A549 (cell line): ENCODE results near the gene FAS.

Experiments used
- BHLHE40 ChIP-seq: IDR thresholded peaks from 2 replicates; pipeline ENCODE4 v1.6.1; 2012; ENCODE audit warnings: low read depth, low read length, inconsistent platforms
- CBX8 ChIP-seq: fragments of 200-600 bp; sonication (generic); IDR thresholded peaks from 2 replicates; pipeline ENCODE4 v1.6.1; 2016
- EP300 ChIP-seq, 2 experiments: fragments of >200 bp; sonication (Bioruptor Twin); formaldehyde crosslinking; IDR thresholded peaks; 2 replicates in 1 of 2; 3 replicates in 1 of 2; pipeline ENCODE4 v1.6.1; 2016 to 2017
- JUN ChIP-seq, 2 experiments: fragments of >200 bp; sonication (Bioruptor Twin); formaldehyde crosslinking; IDR thresholded peaks; 2 replicates in 1 of 2; 3 replicates in 1 of 2; pipeline ENCODE4 v1.6.1; 2016 to 2017
- JUNB ChIP-seq: fragments of >200 bp; sonication (Bioruptor Twin); formaldehyde crosslinking; IDR thresholded peaks from 2 replicates; pipeline ENCODE4 v1.6.1; 2016
- KDM5A ChIP-seq: fragments of 200-600 bp; sonication (generic); IDR thresholded peaks from 2 replicates; pipeline ENCODE4 v1.6.1; 2016; ENCODE audit warnings: antibody characterized with exemption, mild to moderate bottlenecking
- MYC ChIP-seq: IDR thresholded peaks from 2 replicates; pipeline ENCODE4 v1.6.1; 2012; ENCODE audit warnings: mild to moderate bottlenecking, inconsistent platforms, low read length, improper control_type of control experiment, borderline replicate concordance
- POLR2A ChIP-seq: IDR thresholded peaks from 2 replicates; pipeline ENCODE4 v1.6.1; 2012; ENCODE audit warnings: mild to moderate bottlenecking, low read length
- ZSCAN20 ChIP-seq: fragments of 250-450 bp; sonication (Bioruptor Pico); IDR thresholded peaks from 2 replicates; pipeline ENCODE4 v1.8.0; 2022; ENCODE audit warnings: mild to moderate bottlenecking, moderate library complexity
- TF ChIP-seq, protein P1 (sequence below): fragments of >200 bp; sonication (Bioruptor Twin); formaldehyde crosslinking; IDR thresholded peaks from 3 replicates; pipeline ENCODE4 v1.5.1; 2016
- TF ChIP-seq, protein P2 (sequence below): fragments of 200-600 bp; sonication (generic); IDR thresholded peaks from 2 replicates; pipeline ENCODE4 v1.6.1; 2016; ENCODE audit warnings: antibody characterized with exemption, mild to moderate bottlenecking, moderate library complexity

DNA sequence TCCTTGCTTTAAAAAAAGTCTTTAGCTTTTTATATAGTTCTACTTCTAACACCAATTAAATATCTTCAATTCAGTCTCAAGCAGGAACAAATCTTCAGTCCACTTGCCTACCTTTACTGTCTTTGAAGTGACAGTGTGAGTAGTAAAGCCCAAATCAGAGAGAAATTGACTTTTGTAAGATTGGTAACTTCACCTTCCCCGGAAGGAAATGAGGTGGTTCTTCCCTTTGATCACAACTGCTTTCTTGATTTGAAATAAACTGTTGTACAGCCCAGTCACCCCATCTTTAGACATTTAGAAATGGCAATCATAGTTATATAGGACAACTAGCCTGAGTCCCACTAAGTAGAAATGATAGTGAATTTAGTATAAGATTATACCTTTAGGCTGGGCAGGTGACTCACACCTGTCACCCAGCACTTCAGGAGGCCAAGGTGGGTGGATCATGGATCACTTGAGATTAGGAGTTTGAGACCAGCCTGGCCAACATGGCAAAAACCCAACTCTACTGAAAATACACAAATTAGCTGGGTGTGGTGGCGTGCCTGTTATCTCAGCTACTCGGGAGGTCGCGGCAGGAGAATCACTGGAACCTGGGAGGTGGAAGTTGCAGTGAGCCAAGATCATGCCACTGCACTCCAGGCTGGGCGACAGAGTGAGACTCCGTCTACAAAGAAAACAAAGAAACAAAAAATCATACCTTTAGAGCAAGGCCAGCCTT is 4.7 kb downstream of the FAS start:
- no peak for TF ChIP-seq KDM5A
- TF ChIP-seq, protein P1, sequence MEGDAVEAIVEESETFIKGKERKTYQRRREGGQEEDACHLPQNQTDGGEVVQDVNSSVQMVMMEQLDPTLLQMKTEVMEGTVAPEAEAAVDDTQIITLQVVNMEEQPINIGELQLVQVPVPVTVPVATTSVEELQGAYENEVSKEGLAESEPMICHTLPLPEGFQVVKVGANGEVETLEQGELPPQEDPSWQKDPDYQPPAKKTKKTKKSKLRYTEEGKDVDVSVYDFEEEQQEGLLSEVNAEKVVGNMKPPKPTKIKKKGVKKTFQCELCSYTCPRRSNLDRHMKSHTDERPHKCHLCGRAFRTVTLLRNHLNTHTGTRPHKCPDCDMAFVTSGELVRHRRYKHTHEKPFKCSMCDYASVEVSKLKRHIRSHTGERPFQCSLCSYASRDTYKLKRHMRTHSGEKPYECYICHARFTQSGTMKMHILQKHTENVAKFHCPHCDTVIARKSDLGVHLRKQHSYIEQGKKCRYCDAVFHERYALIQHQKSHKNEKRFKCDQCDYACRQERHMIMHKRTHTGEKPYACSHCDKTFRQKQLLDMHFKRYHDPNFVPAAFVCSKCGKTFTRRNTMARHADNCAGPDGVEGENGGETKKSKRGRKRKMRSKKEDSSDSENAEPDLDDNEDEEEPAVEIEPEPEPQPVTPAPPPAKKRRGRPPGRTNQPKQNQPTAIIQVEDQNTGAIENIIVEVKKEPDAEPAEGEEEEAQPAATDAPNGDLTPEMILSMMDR = no peak
- TF ChIP-seq POLR2A = no peak
- no peak for TF ChIP-seq BHLHE40
- no peak for TF ChIP-seq ZSCAN20
- no peak for TF ChIP-seq MYC
- no peak for TF ChIP-seq CBX8
- TF ChIP-seq JUN (IDR thresholded peaks at IDR 0.05) = no peak
- TF ChIP-seq, protein P2, sequence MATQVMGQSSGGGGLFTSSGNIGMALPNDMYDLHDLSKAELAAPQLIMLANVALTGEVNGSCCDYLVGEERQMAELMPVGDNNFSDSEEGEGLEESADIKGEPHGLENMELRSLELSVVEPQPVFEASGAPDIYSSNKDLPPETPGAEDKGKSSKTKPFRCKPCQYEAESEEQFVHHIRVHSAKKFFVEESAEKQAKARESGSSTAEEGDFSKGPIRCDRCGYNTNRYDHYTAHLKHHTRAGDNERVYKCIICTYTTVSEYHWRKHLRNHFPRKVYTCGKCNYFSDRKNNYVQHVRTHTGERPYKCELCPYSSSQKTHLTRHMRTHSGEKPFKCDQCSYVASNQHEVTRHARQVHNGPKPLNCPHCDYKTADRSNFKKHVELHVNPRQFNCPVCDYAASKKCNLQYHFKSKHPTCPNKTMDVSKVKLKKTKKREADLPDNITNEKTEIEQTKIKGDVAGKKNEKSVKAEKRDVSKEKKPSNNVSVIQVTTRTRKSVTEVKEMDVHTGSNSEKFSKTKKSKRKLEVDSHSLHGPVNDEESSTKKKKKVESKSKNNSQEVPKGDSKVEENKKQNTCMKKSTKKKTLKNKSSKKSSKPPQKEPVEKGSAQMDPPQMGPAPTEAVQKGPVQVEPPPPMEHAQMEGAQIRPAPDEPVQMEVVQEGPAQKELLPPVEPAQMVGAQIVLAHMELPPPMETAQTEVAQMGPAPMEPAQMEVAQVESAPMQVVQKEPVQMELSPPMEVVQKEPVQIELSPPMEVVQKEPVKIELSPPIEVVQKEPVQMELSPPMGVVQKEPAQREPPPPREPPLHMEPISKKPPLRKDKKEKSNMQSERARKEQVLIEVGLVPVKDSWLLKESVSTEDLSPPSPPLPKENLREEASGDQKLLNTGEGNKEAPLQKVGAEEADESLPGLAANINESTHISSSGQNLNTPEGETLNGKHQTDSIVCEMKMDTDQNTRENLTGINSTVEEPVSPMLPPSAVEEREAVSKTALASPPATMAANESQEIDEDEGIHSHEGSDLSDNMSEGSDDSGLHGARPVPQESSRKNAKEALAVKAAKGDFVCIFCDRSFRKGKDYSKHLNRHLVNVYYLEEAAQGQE = no peak
- no peak for TF ChIP-seq EP300 (IDR thresholded peaks at IDR 0.05)
- TF ChIP-seq JUNB = no peak
